GM19395 (cell line): ENCODE results near the gene DSCAML1.

Source experiments
- ATAC-seq: cut with Tn5 transposase; IDR thresholded peaks from one replicate; pipeline ENCODE4 v1.9.1; 2021; ENCODE audit warnings: mild to moderate bottlenecking, moderate library complexity; ENCODE audit not compliant: unreplicated experiment

Gene DSCAML1

GRCh38 chr11:117562136-117562535 lies 234.9 kb downstream of the DSCAML1 start:
- no peak for ATAC-seq

- no peak for ATAC-seq
Measured at GRCh38 chr11:117560780-117561530, 236.1 kb downstream of the DSCAML1 start.

- ATAC-seq = no peak
Measured at GRCh38 chr11:117559698-117560097, 237.3 kb downstream of the DSCAML1 start.

- no peak for ATAC-seq
Measured at GRCh38 chr11:117557361-117557760, 239.7 kb downstream of the DSCAML1 start.

- ATAC-seq = no peak
Measured at GRCh38 chr11:117554601-117555333, 242.2 kb downstream of the DSCAML1 start.

- no peak for ATAC-seq
Measured at GRCh38 chr11:117552626-117553025, 244.4 kb downstream of the DSCAML1 start.

GRCh38 chr11:117551761-117552343 lies 245.2 kb downstream of the DSCAML1 start:
- no peak for ATAC-seq

GRCh38 chr11:117550466-117550865 lies 246.6 kb downstream of the DSCAML1 start:
- no peak for ATAC-seq

GRCh38 chr11:117549417-117549816 lies 247.6 kb downstream of the DSCAML1 start:
- ATAC-seq = no peak

- ATAC-seq = no peak
Measured at GRCh38 chr11:117548876-117549275, 248.1 kb downstream of the DSCAML1 start.

GRCh38 chr11:117547946-117548345 lies 249.1 kb downstream of the DSCAML1 start:
- no peak for ATAC-seq

GRCh38 chr11:117547195-117547850 lies 249.7 kb downstream of the DSCAML1 start:
- no peak for ATAC-seq

- ATAC-seq = no peak
Measured at GRCh38 chr11:117546431-117547194, 250.4 kb downstream of the DSCAML1 start.

- no peak for ATAC-seq
Measured at GRCh38 chr11:117545706-117546105, 251.3 kb downstream of the DSCAML1 start.

- ATAC-seq = no peak
Measured at GRCh38 chr11:117544130-117544800, 252.8 kb downstream of the DSCAML1 start.

- ATAC-seq = no peak
Measured at GRCh38 chr11:117541211-117541610, 255.8 kb downstream of the DSCAML1 start.

GRCh38 chr11:117538263-117539135 lies 258.5 kb downstream of the DSCAML1 start:
- ATAC-seq = no peak

- ATAC-seq = no peak
Measured at GRCh38 chr11:117535850-117536411, 261.1 kb downstream of the DSCAML1 start.
